Pancreas (tissue), 10 donors: ENCODE measurements around the gene LCE1D. TPM values are rescaled to one million over a fixed set of nuclear protein-coding genes. Genes with fewer than 3 reads are reported as not detected.

Experiments
- ATAC-seq, 4 donors: fragments of 200-7000 bp; cut with Tn5 transposase; one replicate each; pipeline versions ENCODE4 v1.8.0 to v1.9.1; 2020; ENCODE audit warnings: mild to moderate bottlenecking in 4 of 4, moderate library complexity in 4 of 4
- DNase-seq, 6 donors: peaks; one replicate each; pipeline ENCODE4 v3.0.0-alpha.2; 2020
- FAIRE-seq: peaks from 2 replicates; lab custom pipeline; 2012; peaks lifted over from hg19 to GRCh38; lab: Jason Lieb, UNC
- H3K27ac ChIP-seq, 4 donors: fragments of 200-600 bp; sonication (generic); 1 replicate in 3 of 4; 2 replicates in 1 of 4; pipeline versions ENCODE4 v1.5.0 to v1.8.0; 2020
- H3K27me3 ChIP-seq, 4 donors: fragments of 200-600 bp; one replicate each; pipeline ENCODE4 v1.8.0; 2021
- H3K36me3 ChIP-seq, 3 donors: fragments of 200-600 bp; sonication (generic) in 1 of 3; one replicate each; pipeline versions ENCODE4 v1.5.0 to v1.8.0; 2020 to 2021
- H3K4me1 ChIP-seq, 3 donors: fragments of 200-600 bp; one replicate each; pipeline ENCODE4 v1.8.0; 2021
- H3K4me3 ChIP-seq, 4 donors: fragments of 200-600 bp; sonication (generic) in 2 of 4; one replicate each; pipeline versions ENCODE4 v1.5.0 to v1.8.0; 2020 to 2021
- H3K9me3 ChIP-seq, 4 donors: fragments of 200-600 bp; one replicate each; pipeline ENCODE4 v1.8.0; 2021
- WGBS, 2 donors: extraction: QIAGEN DNeasy Blood & Tissue Kit; methylation state at CpG; one replicate each; pipeline ENCODE4 v1.1.7; 2013; 5-methylcytosine and 5-hydroxymethylcytosine counted together
- intact Hi-C, 3 donors: fragments of 100-400 bp; cut with DNase I; formaldehyde crosslinking; loops; one replicate each; pipeline versions ENCODE4 v1.11.1 to v1.14.2; 2022
- polyA plus RNA-seq, 2 donors: library from polyadenylated mRNA; stranded (reverse); fragments of 200-250 nt; gene quantifications; one replicate each; pipeline ENCODE4 v1.2.3, GENCODE V29; 2013
- total RNA-seq, 6 donors: library from RNA; stranded (reverse); fragmentation: NEBNext Ultra II Directional in 4 of 6; extraction: Animal tissue kit (Norgen Biotek cat#: 25700) in 4 of 6; gene quantifications; one replicate each; pipeline versions ENCODE4 v1.2.1 to v1.2.4, GENCODE V29; 2021 to 2023
- TF ChIP-seq, protein P1 (sequence below), 4 donors: fragments of 200-600 bp; sonication (generic) in 3 of 4; IDR thresholded peaks; one replicate each; pipeline versions ENCODE4 v1.5.0 to v1.8.0; 2021; ENCODE audit warnings: antibody characterized with exemption in 4 of 4
- donor health status: healthy with polysubstance abuse.
- donor health status: DM: no; HTN: no; CAD: no; lungs with moderate emphysema.
- donor health status: DM: no; HTN: no; CAD: no.
- donor health status: control.
- donor health status: control.
- donor health status: Bipolar disorder and iron deficiency.
- donor health status: DM: yes; HTN: yes; CAD: no.
- donor health status: DM: no; HTN: no; CAD: no.
- donor health status: DM: no; HTN: no; CAD: no.
- donor health status: DM: yes; HTN: yes; CAD: no.

Gene LCE1D
- total and polyA plus RNA-seq, 8 donors: not detected

DNA sequence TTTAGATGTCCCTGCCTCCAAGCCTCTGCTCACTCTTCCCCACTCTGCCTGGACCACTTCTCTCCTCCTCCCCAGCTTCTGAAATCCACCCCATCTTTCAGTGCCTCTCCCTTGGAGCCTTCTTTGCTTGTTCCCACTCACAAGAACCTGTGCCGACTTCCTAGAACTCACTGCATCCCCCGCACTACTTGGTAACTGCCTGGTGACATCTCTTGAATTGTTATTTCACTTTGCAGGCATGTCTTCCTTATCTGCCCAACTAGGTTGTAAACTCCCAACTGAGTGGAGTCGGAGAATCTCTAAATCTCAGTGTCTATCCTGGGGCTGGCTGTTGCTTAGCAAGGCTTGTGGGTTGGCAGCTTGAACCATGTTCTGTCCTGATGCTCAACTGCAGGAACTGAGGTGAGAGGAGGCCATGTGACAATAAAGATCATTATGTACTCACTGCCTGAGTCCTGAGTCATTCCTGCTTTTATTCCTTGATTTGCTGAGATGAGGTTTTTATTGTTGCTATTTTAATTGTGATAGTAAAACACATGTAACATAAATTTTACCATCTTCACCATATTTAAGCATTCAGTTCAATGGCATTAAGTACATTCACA is 34.8 kb upstream of the LCE1D start:
- no peak overlapping the region for H3K27ac ChIP-seq
- H3K36me3 ChIP-seq: no peaks in the 10 kb centered on the region
- no peaks in the 10 kb centered on the region for H3K9me3 ChIP-seq
- TF ChIP-seq, protein P1, sequence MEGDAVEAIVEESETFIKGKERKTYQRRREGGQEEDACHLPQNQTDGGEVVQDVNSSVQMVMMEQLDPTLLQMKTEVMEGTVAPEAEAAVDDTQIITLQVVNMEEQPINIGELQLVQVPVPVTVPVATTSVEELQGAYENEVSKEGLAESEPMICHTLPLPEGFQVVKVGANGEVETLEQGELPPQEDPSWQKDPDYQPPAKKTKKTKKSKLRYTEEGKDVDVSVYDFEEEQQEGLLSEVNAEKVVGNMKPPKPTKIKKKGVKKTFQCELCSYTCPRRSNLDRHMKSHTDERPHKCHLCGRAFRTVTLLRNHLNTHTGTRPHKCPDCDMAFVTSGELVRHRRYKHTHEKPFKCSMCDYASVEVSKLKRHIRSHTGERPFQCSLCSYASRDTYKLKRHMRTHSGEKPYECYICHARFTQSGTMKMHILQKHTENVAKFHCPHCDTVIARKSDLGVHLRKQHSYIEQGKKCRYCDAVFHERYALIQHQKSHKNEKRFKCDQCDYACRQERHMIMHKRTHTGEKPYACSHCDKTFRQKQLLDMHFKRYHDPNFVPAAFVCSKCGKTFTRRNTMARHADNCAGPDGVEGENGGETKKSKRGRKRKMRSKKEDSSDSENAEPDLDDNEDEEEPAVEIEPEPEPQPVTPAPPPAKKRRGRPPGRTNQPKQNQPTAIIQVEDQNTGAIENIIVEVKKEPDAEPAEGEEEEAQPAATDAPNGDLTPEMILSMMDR (IDR thresholded peaks at IDR 0.05): no peak
- no peak overlapping the region for H3K4me3 ChIP-seq
- ATAC-seq (no peak), DNase-seq (no peak), FAIRE-seq (no peak)
- H3K4me1 ChIP-seq: no peaks in the 10 kb centered on the region
- intact Hi-C loops: no loop called here
- H3K27me3 ChIP-seq: peaks cover 0 to 7% (median 0%) of the 10 kb centered on the region in 4 donors
- 74 to 81% methylated on average over 3 of the region's 3 CpGs for WGBS, 2 donors

DNA sequence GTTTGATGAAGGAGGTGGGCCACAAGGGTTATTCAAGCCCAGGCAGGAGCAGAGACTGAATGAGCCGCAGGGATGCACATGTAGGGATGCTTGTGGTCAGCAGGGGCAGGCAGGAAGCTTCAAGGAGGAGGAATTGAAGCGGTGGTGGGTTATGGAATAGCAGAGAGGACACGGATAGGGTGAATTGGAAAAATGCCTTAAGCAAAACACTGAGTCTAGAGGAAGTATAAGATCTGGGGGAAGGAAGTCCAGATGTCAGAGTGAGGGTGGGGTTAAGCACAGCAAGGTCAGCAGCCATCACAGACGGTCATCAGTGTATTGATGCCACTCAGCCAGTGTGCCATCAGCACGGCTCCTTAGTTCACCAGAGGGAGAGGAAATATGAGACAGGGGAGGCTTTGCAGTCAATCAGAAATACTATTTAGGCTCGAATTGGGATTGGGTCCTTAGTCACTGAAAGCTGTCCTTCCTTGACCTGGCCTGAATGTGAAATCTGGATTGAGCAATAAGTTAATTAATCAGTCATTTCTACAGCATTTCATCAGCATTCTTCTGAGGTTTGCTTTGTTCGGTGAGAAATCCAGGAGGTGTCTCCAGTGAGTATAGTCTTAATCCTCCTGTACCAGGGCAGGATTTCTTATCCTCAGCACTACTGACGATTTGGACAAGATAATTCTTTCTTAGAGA is 27.5 kb upstream of the LCE1D start:
- FAIRE-seq: no peak
- intact Hi-C loops: no loop called here
- 37 to 41% methylated on average over 8 of the region's 8 CpGs for WGBS, 2 donors

DNA sequence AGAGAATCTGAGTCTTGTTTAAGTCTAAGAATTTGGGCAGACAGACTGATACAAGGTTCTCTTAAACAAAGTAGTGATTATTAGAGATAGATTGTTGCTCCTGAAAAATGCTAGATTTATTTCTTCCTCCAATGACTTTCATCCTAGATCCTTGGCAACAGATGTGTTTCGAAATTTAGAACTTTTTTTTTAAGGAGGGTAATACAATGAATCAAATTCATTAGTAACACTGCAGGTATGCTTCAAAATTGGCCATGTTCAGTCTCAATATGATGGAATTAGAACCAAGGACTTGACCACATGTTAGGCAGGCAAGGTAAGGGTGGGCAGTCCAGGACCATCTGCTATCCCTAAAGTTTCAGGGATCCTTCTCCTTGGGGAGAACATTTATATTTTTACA is 26.1 kb upstream of the LCE1D start:
- 44 to 51% methylated on average over 1 of the region's 1 CpG for WGBS, 2 donors
- DNase-seq (no peak), FAIRE-seq (no peak), ATAC-seq (no peak)
- intact Hi-C loops: no loop called here
- no peak overlapping the region for H3K4me3 ChIP-seq
- H3K27ac ChIP-seq: no peak overlapping the region
- no peaks in the 10 kb centered on the region for H3K36me3 ChIP-seq
- H3K4me1 ChIP-seq: no peaks in the 10 kb centered on the region
- H3K27me3 ChIP-seq: no peaks in the 10 kb centered on the region
- no peaks in the 10 kb centered on the region for H3K9me3 ChIP-seq
- TF ChIP-seq, protein P1 (IDR thresholded peaks at IDR 0.05): no peak

More for the DNA sequence above, 27.5 kb upstream of the LCE1D start:
- Histone ChIP-seq H3K4me1 (no peaks in the 10 kb centered on the region), H3K36me3 (no peaks in the 10 kb centered on the region), H3K27me3 (peaks cover 0 to 3% (median 0%) of the 10 kb centered on the region in 4 donors), H3K9me3 (no peaks in the 10 kb centered on the region), H3K27ac (no peak overlapping the region), H3K4me3 (no peak overlapping the region)
- ATAC-seq (no peak), DNase-seq (no peak)
- TF ChIP-seq, protein P1 (IDR thresholded peaks at IDR 0.05): no peak

DNA sequence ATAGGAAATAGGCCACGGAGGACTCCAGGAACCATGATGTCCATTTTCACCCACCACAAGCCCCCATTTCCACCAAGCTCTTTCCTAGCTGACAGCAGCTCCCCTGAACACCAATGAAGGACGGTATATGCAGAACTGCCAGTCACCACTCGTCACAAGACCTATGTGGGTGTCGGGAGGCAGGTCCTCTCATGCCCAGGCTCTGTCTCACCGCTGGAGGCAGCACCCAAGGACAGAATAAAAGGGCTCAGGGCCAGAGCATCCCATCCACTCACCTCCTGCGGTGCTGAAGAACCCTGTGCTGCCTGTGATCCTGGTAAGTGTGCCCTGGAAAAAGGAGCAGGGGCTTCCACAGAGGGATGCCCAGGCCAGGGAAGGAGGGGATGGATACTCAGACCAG is 21.6 kb upstream of the LCE1D start, which contains the start of gene LCE1F:
Gene LCE1F, plus strand, starts transcription at position 266 of the 400 bp plus-strand sequence. CDS start 1,232 bp downstream, outside the sequence.
- FAIRE-seq (no peak), DNase-seq (no peak)
- WGBS, 2 donors: 51 to 59% methylated on average over 6 of the region's 6 CpGs

More for the DNA sequence above, 21.6 kb upstream of the LCE1D start, which contains the start of gene LCE1F:
- Histone ChIP-seq H3K27ac (no peak within 1 kb of the TSS), H3K4me3 (no peak within 1 kb of the TSS), H3K27me3 (no peaks in the 10 kb centered on the region), H3K4me1 (no peaks in the 10 kb centered on the region), H3K36me3 (no peaks in the 10 kb centered on the region), H3K9me3 (no peaks in the 10 kb centered on the region)
- no peak for ATAC-seq
- intact Hi-C loops: no loop called here
- TF ChIP-seq, protein P1 (IDR thresholded peaks at IDR 0.05): no peak
